Kidney (tissue), 14 donors: Measurements from ENCODE around the gene TIMP3. TPM values are rescaled to one million over a fixed set of nuclear protein-coding genes. Genes with fewer than 3 reads are reported as not detected.
A peak's percentile ranks its signal among the peaks of the same experiment; 100 is the strongest.

Experiments used
- DNase-seq, 5 donors: peaks; one replicate each; pipeline ENCODE4 v3.0.0-alpha.2; 2013 to 2020
- FAIRE-seq: peaks from 2 replicates; lab custom pipeline; 2012; peaks lifted over from hg19 to GRCh38; lab: Jason Lieb, UNC
- H3K27ac ChIP-seq, 2 donors: one replicate each; pipeline ENCODE4 v1.7.0; 2013; ENCODE audit warnings: low read depth in 2 of 2, low read length in 2 of 2, inconsistent platforms in 1 of 2
- H3K27me3 ChIP-seq: one replicate; pipeline ENCODE4 v1.7.1; 2013; ENCODE audit warnings: low read length, inconsistent platforms; ENCODE audit not compliant: control insufficient read depth, insufficient read depth
- H3K36me3 ChIP-seq, 3 donors: one replicate each; pipeline versions ENCODE4 v1.7.0 to v1.7.1; 2013; ENCODE audit warnings: low read length in 3 of 3, control low read depth in 1 of 3, inconsistent platforms in 1 of 3; ENCODE audit not compliant: insufficient read depth in 3 of 3, control insufficient read depth in 2 of 3
- H3K4me1 ChIP-seq, 3 donors: one replicate each; pipeline versions ENCODE4 v1.7.0 to v1.7.1; 2013; ENCODE audit warnings: low read length in 3 of 3, inconsistent platforms in 1 of 3, low read depth in 1 of 3; ENCODE audit not compliant: control insufficient read depth in 2 of 3, insufficient read depth in 2 of 3
- H3K4me3 ChIP-seq, 3 donors: one replicate each; pipeline versions ENCODE4 v1.7.0 to v1.8.1; 2013; ENCODE audit warnings: low read length in 3 of 3, control low read depth in 1 of 3, inconsistent platforms in 1 of 3
- H3K9ac ChIP-seq, 3 donors: one replicate each; pipeline versions ENCODE4 v1.7.0 to v1.7.1; 2013; ENCODE audit warnings: low read length in 3 of 3, control low read depth in 1 of 3, inconsistent platforms in 1 of 3
- H3K9me3 ChIP-seq, 3 donors: one replicate each; pipeline versions ENCODE4 v1.7.0 to v1.7.1; 2013; ENCODE audit warnings: low read length in 3 of 3, control low read depth in 1 of 3, inconsistent platforms in 1 of 3; ENCODE audit not compliant: control insufficient read depth in 2 of 3, insufficient read depth in 1 of 3
- intact Hi-C: fragments of 100-400 bp; cut with DNase I; formaldehyde crosslinking; loops from one replicate; pipeline ENCODE4 v1.11.1; 2022
- polyA plus RNA-seq: library from polyadenylated mRNA; stranded (reverse); fragments of 350-450 nt; fragmentation: Illumina TruSeq; extraction: RNeasy Lipid Tissue Mini Kit (QIAGEN cat#74804); gene quantifications from one replicate; pipeline ENCODE4 v1.2.3, GENCODE V29; 2014; ENCODE audit warnings: low read depth, low replicate concordance; ENCODE audit not compliant: insufficient read depth
- total RNA-seq: library from RNA; stranded (reverse); fragmentation: NEBNext Ultra II Directional; extraction: Animal tissue kit (Norgen Biotek cat#: 25700); gene quantifications from one replicate; pipeline ENCODE4 v1.2.1, GENCODE V29; 2021
- TF ChIP-seq, protein P1 (sequence below): IDR thresholded peaks from 3 replicates; pipeline ENCODE4 v1.5.1; 2012; ENCODE audit warnings: mild to moderate bottlenecking, moderate library complexity, borderline replicate concordance; ENCODE audit not compliant: insufficient read depth; ENCODE audit errors: extremely low read depth
- donor health status: control.
- donor health status: control.
- donor health status: control.
- donor health status: control.
- donor health status: control.
- donor health status: DM: yes; HTN: yes; CAD: no.
- donor health status: Normal renal cell carcinoma (clear cell type).

Gene TIMP3
- total and polyA plus RNA-seq, 2 donors from 2014 or later: 198 to 818 TPM

- H3K9me3 ChIP-seq: no peaks in the 10 kb centered on the region
- no peak overlapping the region for H3K9ac ChIP-seq
- H3K4me1 ChIP-seq: peaks cover 0 to 7% (median 0%) of the 10 kb centered on the region in 3 donors
- no peaks in the 10 kb centered on the region for H3K27me3 ChIP-seq
- FAIRE-seq: no peak
- TF ChIP-seq, protein P1, sequence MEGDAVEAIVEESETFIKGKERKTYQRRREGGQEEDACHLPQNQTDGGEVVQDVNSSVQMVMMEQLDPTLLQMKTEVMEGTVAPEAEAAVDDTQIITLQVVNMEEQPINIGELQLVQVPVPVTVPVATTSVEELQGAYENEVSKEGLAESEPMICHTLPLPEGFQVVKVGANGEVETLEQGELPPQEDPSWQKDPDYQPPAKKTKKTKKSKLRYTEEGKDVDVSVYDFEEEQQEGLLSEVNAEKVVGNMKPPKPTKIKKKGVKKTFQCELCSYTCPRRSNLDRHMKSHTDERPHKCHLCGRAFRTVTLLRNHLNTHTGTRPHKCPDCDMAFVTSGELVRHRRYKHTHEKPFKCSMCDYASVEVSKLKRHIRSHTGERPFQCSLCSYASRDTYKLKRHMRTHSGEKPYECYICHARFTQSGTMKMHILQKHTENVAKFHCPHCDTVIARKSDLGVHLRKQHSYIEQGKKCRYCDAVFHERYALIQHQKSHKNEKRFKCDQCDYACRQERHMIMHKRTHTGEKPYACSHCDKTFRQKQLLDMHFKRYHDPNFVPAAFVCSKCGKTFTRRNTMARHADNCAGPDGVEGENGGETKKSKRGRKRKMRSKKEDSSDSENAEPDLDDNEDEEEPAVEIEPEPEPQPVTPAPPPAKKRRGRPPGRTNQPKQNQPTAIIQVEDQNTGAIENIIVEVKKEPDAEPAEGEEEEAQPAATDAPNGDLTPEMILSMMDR: no peak
- no peak overlapping the region for H3K4me3 ChIP-seq
- H3K27ac ChIP-seq: no peak overlapping the region
- DNase-seq: no peak
- intact Hi-C loops: no loop called here
- no peaks in the 10 kb centered on the region for H3K36me3 ChIP-seq
Measured at GRCh38 chr22:32880061-32880460, 78.6 kb downstream of the TIMP3 start.

DNA sequence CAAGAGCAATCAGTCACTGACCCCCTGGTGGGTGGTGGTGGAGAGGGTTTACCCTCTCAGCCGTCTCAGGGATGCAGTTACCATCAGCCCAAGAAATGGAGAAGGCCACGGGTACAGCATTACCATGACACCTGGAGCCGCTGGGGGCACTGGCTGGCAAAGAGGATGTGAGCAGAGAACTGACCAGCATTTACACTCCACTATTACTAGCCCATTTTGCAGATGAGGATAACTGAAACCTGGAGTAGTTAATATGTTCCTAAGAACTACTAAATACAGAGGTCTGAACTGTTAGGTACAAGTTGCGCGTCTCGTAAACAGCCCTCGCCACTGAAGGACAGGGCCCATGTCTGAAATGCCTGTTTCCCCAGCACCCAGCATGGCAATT, 79.0 kb downstream of the TIMP3 start:
- intact Hi-C loops: no loop called here
- no peak overlapping the region for H3K27ac ChIP-seq
- no peak overlapping the region for H3K9ac ChIP-seq
- FAIRE-seq (no peak), DNase-seq (no peak)
- peaks cover 0 to 7% (median 0%) of the 10 kb centered on the region in 3 donors for H3K4me1 ChIP-seq
- TF ChIP-seq, protein P1: no peak
- no peak overlapping the region for H3K4me3 ChIP-seq
- no peaks in the 10 kb centered on the region for H3K36me3 ChIP-seq
- H3K9me3 ChIP-seq: no peaks in the 10 kb centered on the region
- H3K27me3 ChIP-seq: no peaks in the 10 kb centered on the region

DNA sequence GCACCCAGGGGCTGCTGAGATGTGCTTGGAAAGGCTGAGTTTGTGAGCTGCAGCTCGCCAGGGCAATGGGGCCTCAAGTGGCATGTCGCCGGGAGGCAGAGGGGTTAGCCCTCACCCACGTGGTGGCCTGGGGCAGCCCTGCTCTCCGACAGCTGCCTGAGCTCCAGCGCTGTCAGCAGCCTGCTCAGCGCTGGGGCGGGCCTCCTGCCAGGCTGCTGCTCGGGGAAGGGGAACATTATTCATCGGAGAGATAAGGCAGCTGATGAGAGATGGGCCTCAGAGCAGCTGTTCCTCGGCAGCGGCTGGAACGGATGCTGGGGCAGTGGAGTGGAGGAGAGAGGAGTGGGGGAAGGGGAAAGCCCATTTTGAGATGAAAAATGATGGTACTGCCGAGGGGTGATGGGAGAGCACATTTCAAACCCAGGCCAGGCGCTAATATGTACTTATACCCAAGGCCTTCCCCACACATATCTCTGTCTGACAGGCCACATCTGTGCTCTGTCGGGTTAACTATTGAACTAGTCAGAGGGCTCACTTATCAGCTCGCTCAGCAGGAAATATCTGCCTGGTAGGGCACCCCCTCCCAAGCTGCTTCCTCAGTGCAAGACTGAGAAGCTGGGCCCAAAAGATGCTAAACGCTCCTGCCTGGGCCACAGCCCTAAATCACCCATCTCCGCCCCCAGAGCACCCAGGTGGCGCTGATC, 79.5 kb downstream of the TIMP3 start:
- TF ChIP-seq, protein P1: no peak
- H3K27me3 ChIP-seq: no peaks in the 10 kb centered on the region
- no peak for FAIRE-seq
- peak; percentile 87 to 95 (median 91) for DNase-seq
- no peaks in the 10 kb centered on the region for H3K36me3 ChIP-seq
- no peak overlapping the region for H3K9ac ChIP-seq
- no peak overlapping the region for H3K27ac ChIP-seq
- peaks cover 0 to 7% (median 0%) of the 10 kb centered on the region in 3 donors for H3K4me1 ChIP-seq
- intact Hi-C loops: no loop called here
- no peaks in the 10 kb centered on the region for H3K9me3 ChIP-seq
- H3K4me3 ChIP-seq: no peak overlapping the region
